COLO668 (cell line): ENCODE measurements around the gene SNX1.
"Not testable (repeated sequence)": the region's sequence is repeated elsewhere in the genome, so short reads cannot be mapped to it uniquely, and the experiment has no call there.

ENCODE experiments used
- DNase-seq: peaks from one replicate; lab custom pipeline; 2025; ENCODE audit not compliant: unreplicated experiment; lab: John Stamatoyannopoulos, UW

SNX1 gene

DNA sequence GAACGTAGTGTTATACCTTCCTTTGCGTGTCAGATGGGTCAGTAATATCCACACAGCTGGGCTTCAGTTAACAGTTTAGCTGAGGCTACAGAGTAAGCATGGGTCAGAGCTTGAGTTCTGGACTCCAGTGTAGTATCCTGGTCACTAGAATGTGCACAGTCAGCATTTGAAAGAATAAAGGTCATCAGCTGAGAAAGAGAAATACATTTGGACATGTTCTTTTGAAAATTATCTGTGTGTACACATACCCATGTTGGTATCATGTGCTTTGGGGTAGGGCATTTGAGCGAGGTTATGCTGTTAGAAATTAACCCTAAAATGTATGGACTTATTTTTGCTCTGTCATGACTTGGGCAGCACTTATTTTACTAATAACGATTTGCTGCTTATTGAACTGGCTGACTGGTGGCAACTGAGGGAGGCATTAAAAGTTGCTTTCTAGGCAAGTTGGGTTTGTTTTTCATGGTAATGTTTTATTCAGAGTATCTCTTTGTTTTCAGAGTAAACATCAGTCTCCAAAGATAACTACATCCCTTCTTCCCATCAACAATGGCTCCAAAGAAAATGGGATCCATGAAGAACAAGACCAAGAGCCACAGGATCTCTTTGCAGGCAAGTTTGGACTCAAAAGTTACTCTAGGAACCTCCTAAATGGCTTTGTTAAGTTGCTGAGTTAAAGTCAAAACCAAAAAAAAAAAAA is 16.4 kb downstream of the SNX1 start:
- no peak for DNase-seq

DNA sequence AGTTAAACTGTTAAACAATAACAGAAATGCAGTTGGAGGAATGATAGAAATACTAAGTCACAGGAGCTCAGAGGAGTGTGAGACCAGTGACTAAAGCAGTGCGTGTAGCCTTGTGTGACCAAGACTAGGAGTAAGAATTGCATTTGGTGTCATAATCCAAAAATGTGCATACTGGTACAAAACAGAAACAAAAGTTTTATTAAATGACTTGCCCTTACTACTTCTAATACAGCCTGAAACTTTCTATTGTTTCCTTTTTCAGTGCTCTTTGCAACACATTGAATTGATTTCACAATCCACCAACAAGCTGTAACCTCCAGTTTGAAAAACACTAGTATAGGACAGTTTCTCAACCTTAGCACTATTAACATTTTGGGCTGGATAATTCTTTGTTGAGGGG is 17.1 kb downstream of the SNX1 start:
- no peak for DNase-seq

DNA sequence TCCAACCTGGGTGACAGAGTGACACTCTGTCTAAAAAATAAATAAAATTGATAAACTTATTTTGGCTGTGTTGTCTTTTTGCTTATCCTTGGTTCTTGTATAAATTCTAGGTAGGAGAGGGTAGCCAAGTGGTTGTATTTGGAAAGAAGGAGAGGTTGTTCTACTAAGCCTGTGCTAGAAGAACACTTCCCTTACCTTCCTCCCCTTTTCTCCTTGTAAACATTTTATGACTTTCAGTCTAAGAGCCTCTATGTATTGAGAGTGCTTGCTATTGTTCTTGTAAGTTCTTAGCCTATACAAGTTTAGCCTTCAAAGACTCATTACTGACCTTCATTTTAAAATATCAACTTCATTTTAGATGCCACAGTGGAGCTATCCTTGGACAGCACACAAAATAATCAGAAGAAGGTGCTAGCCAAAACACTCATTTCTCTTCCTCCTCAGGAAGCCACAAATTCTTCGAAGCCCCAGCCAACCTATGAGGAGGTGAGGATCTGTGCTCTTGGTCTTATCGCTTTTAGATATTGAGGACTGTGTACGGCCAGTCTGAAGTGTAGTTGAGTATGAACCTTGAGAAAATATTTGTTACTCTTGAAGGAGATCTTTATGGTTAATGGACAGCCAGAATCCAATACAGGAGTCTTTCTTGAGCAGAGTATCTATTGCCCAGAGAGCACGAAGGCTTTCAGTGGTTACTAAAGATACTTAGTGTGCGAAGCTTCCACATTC is 22.1 kb downstream of the SNX1 start:
- DNase-seq = no peak

DNA sequence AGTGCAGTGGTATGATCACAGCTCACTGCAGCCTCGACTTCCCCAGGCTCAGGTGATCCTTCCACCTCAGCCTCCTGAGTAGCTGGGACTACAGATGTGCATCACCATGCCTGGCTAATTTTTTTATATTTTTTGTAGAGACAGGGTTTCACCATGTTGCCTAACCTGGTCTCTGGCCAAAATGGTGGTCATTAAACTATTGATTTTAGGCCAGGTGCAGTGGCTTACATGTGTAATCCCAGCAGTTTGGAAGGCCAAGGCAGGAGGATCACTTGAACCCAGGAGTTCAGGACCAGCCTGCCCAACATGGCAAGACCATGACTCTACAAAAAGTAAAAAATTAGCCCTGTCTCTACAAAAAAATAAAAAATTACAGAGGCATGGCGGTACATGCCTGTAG is 24.5 kb downstream of the SNX1 start:
- DNase-seq = not testable (repeated sequence)

DNA sequence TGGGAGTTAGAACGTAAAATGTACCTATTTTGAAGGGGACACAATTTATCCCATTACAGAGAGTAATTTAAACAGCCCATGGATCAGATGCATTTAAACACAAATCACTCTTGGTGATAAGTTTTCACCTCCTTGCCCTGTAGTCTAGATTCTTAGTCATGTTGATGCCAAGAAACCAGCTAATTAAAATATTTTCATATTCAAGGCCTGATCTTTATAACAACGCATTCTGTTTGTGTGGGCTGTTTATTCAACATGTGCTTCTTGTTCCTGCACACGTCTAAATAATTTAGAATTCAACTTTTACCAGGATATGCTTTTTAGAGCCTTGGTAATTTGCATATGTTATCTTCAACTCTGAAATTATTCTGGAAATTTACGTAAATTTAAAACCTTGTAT is 25.8 kb downstream of the SNX1 start:
- DNase-seq = no peak

DNA sequence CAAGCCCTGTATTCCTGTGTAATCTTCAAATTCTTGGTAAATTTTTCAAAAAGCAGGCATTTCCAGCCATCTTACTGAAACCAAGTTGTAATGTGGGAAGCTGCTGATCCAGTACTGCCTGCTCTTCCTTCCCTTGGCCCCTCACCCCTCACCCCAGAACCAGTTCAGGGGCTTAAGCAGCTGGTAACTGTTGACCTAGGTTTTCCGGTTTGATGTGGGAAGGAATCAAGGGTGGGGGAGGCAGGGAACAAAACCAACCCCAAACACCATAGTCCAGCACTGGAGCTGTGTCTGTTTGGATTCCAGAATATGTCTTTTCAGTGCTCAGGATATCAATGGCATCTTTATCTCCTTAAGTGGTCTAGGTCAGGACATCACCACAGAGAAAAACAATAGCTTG is 26.7 kb downstream of the SNX1 start:
- DNase-seq = no peak

DNA sequence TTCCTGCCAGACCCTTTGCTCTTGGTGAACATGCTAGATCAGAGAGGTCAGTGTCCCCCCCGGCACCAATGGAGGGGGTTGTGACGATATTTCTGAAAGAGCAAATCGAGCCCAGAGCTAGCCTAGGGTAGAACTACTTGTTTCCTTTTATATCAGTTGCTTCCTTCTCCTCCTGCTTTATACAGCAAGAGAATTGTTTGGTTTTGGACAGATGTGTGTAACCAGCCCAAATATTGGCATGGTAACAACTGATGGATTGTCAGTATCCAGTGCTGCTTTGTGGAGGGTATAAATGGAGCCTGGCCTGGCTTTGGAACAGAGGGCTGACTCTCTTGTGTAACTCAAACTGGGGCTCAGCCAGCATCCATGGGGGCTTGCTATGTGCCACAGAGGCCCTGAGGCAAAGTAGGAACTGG is 27.2 kb downstream of the SNX1 start:
- no peak for DNase-seq

DNA sequence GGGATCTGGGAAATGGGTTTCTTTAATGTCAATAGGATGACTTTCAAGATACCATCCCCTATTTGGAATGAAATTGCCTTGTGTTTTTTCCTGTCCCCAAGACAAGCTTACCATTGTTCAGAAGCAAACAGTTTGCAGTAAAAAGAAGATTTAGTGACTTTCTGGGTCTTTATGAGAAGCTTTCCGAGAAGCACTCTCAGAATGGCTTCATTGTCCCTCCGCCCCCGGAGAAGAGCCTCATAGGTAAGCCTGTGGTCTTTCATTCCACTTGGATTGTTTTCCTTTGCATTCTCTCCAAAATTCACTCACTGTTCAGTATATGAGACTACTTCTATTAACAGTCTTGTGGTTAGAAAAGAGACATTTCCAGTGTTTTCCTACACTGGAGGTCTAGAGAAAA is 30.2 kb downstream of the SNX1 start:
- no peak for DNase-seq

DNA sequence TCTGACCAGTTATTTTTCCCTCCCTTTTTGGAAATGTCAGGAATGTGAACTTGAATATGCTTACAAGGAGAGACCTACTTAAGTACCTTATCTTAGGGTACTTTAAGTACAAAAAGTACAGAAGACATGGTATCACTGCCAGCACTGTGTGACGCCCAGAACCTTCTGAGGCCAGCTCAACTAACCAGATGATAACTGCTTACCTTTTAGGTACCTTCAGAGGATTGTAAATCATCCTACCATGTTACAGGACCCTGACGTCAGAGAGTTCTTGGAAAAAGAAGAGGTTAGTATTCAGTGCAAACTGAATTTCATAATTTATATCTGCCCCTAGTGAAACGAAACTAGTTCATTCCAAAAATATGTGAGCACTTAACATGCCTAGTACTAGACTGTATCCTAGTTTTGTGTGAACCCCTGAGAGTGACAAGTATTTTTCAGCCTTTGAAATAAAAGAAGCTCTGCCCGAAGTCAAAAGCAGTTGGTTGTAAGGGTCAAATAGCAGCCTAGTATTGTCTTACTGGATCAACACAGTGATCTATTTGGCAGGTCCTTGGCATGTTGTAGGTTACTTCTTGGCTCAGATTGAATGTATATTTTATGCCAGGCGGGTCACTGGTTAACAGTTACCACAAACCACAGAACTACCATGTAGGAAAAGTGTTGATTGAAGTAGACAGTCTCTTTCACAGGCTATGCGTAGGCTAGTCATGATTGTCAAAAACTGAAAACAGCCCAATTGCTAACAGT is 31.9 kb downstream of the SNX1 start:
- DNase-seq = no peak

DNA sequence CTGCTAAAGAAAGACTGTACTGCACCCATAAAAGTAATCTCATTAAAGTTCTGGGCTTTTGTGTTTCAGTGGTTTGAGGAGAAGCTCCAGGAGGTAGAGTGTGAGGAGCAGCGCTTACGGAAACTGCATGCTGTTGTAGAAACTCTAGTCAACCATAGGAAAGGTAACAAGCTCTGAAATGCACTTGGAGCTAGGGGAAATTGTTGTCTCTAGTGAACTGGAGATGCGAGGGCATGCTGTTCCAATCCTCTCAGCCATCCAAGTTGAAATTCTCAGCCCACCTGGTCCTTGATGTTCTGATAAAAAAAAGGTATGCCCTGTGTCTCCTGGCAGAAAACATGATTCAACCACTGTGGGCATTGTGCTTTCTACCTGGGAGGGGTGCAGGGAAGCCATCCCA is 34.4 kb downstream of the SNX1 start:
- no peak for DNase-seq

DNA sequence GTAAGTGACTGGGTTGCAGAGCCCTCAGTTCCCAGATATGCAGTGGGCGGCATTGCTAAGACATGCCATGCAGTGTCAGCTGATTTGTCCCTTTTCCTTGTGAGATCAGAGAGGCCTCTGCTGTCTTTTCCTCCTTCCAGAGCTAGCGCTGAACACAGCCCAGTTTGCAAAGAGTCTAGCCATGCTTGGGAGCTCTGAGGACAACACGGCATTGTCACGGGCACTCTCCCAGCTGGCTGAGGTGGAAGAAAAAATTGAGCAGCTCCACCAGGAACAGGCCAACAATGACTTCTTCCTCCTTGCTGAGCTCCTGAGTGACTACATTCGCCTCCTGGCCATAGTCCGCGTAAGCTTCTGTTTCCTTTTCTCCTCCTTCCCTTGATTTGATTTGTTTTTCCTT is 35.8 kb downstream of the SNX1 start:
- no peak for DNase-seq

DNA sequence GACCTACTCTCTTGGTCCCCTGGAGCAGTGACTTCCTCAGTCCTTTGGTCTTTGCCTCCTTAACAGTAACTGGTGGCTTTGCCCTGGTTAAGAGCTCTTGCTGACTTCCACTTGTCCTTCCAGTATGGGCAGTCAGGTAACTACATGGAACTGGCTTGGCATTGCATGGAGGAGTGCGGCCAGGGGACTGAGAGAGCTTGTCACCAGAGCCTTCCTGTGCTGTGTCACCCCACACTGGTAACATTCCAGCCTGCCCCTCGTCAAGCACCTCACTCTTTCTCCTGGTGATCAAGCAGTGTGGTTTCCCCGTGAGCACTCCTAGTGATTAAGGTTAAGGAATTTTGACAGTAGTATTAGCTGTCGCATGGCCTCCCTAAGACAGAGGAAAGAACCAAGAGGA is 36.4 kb downstream of the SNX1 start:
- DNase-seq = no peak

DNA sequence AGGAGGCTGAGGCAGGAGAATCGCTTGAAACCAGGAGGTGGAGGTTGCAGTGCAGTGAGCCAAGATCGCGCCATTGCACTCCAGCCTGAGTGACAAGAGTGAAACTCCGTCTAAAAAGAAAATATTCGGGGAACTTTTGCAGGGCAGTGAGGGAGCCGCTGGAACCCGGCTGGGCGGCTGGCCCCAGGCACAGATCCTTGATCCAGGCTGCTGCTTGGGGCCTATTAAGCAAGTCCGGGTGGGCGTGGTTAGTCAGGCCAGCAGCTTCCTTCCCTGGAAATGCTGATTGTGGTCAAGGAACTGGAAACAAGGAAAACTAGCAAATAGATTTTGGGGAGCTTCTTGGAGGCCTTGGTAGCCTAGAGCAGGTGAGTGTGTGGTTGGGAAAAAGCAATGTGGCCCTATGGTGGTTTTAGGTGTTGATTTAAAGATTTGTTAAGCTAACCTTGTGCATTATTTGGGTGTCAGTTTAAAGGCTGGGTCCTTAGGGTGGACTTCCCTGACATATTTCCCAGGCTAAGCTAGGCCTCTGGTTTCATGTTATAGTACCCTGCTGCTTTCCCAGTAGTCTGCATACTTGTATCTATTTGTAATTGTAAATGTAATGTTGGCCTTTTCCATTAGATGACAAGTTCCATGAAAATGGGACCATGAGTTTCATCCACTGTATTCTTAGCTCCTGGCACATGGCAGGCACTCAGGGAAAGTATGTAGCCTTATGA is 38.0 kb downstream of the SNX1 start:
- no peak for DNase-seq

DNA sequence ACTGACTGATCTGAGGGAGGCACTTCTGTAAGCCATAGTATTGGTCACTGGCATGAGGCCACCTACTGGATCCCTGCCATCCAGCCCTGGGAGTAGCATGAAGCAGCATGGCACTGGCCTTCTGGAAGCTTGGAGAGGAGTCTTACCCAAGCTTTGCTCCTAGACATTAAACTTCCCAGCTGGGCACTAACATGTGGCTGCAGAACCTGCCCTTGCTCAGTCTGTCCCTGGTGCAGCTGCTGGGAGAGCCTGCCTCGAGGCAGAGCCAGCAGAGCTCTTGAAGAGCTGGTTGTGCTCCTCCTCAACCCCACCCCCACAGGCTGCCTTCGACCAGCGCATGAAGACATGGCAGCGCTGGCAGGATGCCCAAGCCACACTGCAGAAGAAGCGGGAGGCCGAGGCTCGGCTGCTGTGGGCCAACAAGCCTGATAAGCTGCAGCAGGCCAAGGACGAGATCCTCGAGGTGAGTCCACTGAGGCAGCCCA is 38.6 kb downstream of the SNX1 start:
- DNase-seq = no peak

DNA sequence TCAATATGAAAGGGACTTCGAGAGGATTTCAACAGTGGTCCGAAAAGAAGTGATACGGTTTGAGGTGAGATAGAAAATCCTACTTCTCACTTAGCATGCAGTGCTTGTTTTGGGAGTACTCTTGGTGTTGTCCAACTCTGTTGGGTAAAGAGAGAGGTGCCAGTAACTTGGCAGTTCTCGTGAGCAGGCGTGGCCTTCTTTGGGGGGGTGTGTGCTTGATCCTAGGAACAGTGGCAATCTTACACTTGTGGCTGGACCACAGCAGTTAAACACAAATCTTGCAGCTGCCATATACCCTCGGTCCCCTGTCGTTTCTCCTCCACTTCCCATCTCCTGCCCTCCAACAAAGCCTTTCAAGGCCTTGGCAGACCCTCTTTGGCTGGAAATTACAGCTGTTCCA is 40.6 kb downstream of the SNX1 start:
- DNase-seq = no peak

DNA sequence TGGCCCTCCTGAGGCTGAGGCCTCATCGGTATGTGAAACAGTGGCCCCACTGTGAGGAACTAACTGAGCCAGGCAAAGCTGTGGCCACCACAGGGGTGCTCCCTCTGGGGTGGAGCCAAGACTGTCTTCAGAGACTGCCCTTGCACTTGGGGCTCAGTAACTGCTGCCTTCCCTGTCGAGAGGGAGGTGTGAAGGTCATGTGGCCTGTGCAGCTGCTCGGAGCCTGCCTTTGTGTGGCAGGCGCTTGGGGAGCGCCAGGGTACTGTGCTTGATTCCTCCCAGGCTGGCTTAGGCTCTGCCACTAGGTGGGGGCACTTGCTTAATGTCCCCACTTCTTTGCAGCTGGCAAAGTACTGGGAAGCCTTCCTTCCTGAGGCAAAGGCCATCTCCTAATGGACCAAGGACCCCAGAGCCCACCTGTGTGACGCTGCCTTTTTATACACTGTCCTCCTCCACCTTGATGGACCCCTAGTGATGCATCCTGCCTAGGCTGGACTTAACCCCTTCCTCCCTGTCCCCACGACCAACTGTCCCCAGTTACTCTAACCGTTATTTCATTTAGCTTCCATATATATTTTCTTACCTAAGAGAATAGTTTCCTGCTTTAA is 41.5 kb downstream of the SNX1 start:
- peak; percentile 24 for DNase-seq

DNA sequence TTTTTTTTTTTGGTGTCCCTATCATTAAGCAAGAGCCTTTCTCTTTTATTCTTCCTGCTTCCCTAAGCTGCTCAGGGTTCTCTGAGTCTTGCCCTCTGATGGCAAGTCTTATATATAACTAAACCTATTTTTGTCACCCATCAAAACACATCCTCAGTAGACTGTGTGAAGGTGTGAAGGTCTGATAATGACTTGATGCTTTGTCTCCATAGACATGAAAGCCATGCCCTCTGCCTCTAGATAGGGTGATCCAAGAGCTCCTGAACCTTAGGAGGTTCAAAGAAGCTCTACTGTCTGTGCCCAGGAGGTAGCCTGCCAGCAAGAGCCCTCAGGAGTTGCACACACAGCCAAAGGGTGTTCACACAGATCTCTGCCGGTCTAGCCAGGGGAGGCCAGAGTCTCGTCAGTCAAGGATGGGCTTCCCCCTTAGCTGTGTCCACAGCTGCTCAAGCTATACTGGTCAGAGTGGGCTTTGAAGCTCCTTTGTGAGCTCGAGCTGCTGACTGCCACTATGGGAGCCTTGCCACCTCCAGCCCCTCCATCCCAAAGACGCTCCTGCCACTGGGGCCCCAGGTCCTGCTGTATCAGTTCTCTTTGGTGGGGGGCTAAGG is 42.7 kb downstream of the SNX1 start:
- DNase-seq = no peak

DNA sequence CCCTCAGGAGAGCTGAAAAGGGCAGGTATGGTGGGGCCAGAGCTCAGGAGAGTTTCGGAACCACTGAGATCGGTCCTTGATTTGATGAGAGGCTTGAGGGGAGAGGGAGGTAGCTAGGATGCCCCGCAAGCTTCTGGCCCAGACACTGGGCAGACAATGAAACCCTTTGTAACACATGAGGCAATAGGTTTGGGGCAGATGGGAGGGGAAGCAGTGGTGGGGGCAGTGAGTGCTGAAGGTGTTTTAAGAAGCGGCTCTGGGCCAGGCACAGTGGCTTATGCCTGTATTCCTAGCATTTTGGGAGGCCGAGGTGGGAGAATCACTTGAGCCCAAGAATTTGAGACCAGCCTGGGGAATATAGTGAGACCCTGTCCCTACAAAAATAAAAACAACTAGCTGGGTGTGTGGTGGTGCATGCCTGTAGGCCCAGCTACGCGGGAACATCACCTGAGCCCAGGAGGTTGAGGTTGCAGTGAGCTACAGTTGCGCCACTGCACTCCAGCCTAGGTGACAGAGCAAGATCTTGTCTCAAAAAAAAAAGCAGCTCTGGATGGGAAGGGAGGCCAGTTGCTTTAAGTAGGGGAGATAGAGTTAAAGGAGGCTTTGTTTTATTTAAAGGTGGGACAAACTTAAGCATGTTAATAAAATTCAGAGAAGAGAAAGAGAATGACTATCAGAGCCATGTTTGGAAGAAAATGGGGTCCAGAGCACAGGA is 46.2 kb downstream of the SNX1 start:
- DNase-seq = no peak

DNA sequence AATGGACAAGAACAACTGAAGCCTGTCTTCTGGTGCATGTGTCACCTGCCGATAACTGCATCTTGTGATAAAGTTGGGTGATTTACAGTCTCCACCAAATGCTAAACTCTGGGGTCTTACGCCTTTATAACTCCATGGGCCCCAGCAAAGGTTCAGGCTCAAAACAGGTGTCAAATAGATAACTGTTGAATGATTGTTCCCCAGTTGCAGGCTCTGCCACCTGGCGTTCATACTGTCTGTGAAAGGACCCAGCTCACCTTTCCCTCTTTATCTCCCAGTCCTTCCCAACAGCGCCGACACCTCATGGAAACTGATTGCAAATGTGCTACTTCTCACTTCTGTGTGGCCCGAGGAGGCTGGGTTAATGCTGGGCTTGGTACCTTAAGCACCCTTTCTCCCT is 47.5 kb downstream of the SNX1 start:
- DNase-seq = no peak

DNA sequence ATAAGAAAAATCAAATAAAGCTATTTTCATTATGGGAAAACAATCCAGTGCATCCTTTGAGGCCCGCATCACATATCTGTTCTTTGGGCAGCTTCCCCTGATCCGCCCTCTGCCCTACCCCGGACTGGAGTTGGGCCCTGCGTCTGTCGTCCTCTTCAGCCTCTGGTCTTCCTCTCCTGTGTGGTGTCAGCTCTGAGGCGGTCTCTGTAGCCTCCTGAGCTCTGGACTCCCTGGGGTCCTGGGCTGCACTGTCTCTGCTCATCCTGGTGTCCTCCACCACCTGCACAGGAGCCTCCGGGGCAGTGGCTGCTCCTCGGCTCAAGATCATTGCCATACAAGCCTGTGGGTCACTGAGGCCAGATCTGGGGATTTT is 48.4 kb downstream of the SNX1 start:
- DNase-seq = no peak
